Stomach (tissue), 9 donors: ENCODE measurements around the gene AK2. TPM values are rescaled to one million over a fixed set of nuclear protein-coding genes. Genes with fewer than 3 reads are reported as not detected.

Experiments used
- DNase-seq, 2 donors: peaks; one replicate each; pipeline versions ENCODE4 v3.0.0 to v3.0.0-alpha.2; 2013 to 2019
- H3K27ac ChIP-seq, 5 donors: fragments of 200-600 bp in 4 of 5; sonication (generic) in 4 of 5; one replicate each; pipeline ENCODE4 v1.5.1; 2013 to 2019; ENCODE audit warnings: mild to moderate bottlenecking in 1 of 5, moderate library complexity in 1 of 5
- H3K27me3 ChIP-seq, 3 donors: fragments of 200-600 bp; sonication (generic); one replicate each; pipeline ENCODE4 v1.5.1; 2017 to 2019; ENCODE audit warnings: mixed run types in 1 of 3
- H3K36me3 ChIP-seq, 4 donors: fragments of 200-600 bp; sonication (generic); 1 replicate in 3 of 4; 2 replicates in 1 of 4; pipeline ENCODE4 v1.5.1; 2016 to 2019
- H3K4me1 ChIP-seq, 4 donors: fragments of 200-600 bp; sonication (generic); one replicate each; pipeline ENCODE4 v1.5.1; 2016 to 2019
- H3K4me3 ChIP-seq, 4 donors: fragments of 200-600 bp; sonication (generic) in 3 of 4; one replicate each; pipeline ENCODE4 v1.5.1; 2016 to 2019; ENCODE audit warnings: mild to moderate bottlenecking in 1 of 4
- H3K9me3 ChIP-seq, 4 donors: fragments of 200-600 bp; sonication (generic); one replicate each; pipeline ENCODE4 v1.5.1; 2016 to 2019
- EP300 ChIP-seq: sonication (generic); formaldehyde crosslinking; IDR thresholded peaks from one replicate; pipeline ENCODE4 v1.6.1; 2017; ENCODE audit warnings: antibody characterized with exemption
- POLR2A ChIP-seq, 4 donors: fragments of 450-650 bp; IDR thresholded peaks; one replicate each; pipeline ENCODE4 v1.6.1; 2016; ENCODE audit warnings: antibody characterized with exemption in 4 of 4, control low read depth in 2 of 4, mild to moderate bottlenecking in 1 of 4, moderate library complexity in 1 of 4
- POLR2AphosphoS5 ChIP-seq, 3 donors: sonication (generic); formaldehyde crosslinking; IDR thresholded peaks; one replicate each; pipeline ENCODE4 v1.6.1; 2016; ENCODE audit warnings: antibody characterized with exemption in 3 of 3
- WGBS, 5 donors: extraction: QIAGEN DNeasy Blood & Tissue Kit in 3 of 5; methylation state at CpG; one replicate each; pipeline versions ENCODE4 v1.1.5 to v1.1.7; 2013 to 2018; 5-methylcytosine and 5-hydroxymethylcytosine counted together
- intact Hi-C: fragments of 100-400 bp; cut with DNase I; formaldehyde crosslinking; loops from one replicate; pipeline ENCODE4 v1.15.1; 2023; ENCODE audit warnings: low total_unique reads
- polyA plus RNA-seq, 3 donors: library from polyadenylated mRNA; stranded (reverse); fragments of 200-250 nt; gene quantifications; one replicate each; pipeline ENCODE4 v1.2.3, GENCODE V29; 2013
- total RNA-seq, 5 donors: library from RNA; depleted of rRNA; stranded (reverse); fragments of >200 nt; gene quantifications; one replicate each; pipeline versions ENCODE4 v1.1.0 to v1.2.3, GENCODE V29; 2014 to 2016
- TF ChIP-seq, protein P1 (sequence below), 7 experiments: fragments of 450-650 bp in 4 of 7; fragments of 200-600 bp in 3 of 7; sonication (generic) in 3 of 7; IDR thresholded peaks; one replicate each; pipeline ENCODE4 v1.5.1; 2016 to 2019; ENCODE audit warnings: antibody characterized with exemption in 7 of 7, control low read depth in 2 of 7, mild to moderate bottlenecking in 1 of 7
- donor health status: healthy with polysubstance abuse.
- donor health status: Bipolar disorder and iron deficiency.
- donor health status: healthy.

Gene AK2
- total and polyA plus RNA-seq, 8 donors, result 71.0 to 263 (median 115) TPM

DNA sequence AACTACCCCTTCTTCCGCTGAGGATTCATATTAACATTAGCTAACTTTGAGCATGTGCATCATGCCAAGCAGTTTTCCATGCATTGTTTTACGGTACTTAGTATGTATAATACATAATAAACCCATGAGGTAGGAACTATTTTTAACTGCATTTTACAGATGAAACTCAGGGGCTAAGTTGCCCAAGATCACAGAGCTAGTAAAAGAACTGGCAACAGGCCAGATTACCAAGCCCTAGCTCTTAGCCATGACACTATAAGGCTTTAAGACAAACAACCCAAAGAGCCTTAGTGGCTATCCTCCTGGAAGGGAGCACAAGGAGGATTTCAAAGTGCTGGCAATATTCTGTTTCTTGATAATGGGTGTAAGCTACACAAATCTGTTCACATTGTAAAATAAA, 6.1 kb downstream of the AK2 start:
- DNase-seq, result no peak
- intact Hi-C loops, result no loop called here
- TF ChIP-seq EP300, result no peak
- TF ChIP-seq POLR2AphosphoS5 (IDR thresholded peaks at IDR 0.05), result no peak
- TF ChIP-seq, protein P1, sequence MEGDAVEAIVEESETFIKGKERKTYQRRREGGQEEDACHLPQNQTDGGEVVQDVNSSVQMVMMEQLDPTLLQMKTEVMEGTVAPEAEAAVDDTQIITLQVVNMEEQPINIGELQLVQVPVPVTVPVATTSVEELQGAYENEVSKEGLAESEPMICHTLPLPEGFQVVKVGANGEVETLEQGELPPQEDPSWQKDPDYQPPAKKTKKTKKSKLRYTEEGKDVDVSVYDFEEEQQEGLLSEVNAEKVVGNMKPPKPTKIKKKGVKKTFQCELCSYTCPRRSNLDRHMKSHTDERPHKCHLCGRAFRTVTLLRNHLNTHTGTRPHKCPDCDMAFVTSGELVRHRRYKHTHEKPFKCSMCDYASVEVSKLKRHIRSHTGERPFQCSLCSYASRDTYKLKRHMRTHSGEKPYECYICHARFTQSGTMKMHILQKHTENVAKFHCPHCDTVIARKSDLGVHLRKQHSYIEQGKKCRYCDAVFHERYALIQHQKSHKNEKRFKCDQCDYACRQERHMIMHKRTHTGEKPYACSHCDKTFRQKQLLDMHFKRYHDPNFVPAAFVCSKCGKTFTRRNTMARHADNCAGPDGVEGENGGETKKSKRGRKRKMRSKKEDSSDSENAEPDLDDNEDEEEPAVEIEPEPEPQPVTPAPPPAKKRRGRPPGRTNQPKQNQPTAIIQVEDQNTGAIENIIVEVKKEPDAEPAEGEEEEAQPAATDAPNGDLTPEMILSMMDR (IDR thresholded peaks at IDR 0.05), result no peak
- no peak for TF ChIP-seq POLR2A (IDR thresholded peaks at IDR 0.05)
- Histone ChIP-seq H3K27me3 (no peaks in the 10 kb centered on the region), H3K9me3 (no peaks in the 10 kb centered on the region), H3K4me3 (no peak overlapping the region), H3K27ac (peak overlapping the region in 2 of 5 donors; percentile 22 to 58), H3K36me3 (peaks cover 0 to 27% (median 11%) of the 10 kb centered on the region in 4 donors), H3K4me1 (peaks cover 53 to 94% (median 70%) of the 10 kb centered on the region in 4 donors)
- WGBS, 5 donors, result 84 to 94% (median 90%) methylated on average over 2 of the region's 2 CpGs

DNA sequence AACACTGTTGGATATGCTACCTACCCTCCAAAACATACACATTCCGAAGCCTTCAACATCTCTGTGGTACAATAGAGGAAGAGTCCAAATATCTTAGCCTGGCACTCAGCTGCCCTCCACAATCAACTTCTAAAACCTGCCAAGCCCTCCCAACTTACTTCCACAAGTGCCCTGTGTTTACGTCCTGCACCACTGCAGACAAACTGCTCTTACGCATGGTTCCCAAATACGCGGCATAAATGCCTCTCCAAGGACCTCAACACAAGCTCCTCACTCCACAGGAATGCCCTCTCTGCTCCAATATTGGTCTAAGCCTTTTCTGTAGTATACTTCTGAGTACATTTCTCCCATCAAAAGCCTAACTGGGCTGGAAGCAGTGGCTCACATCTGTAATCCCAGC, 6.8 kb downstream of the AK2 start:
- Histone ChIP-seq H3K27me3 (no peaks in the 10 kb centered on the region), H3K27ac (peak overlapping the region in 2 of 5 donors; percentile 22 to 47), H3K9me3 (no peaks in the 10 kb centered on the region), H3K36me3 (peaks cover 0 to 25% (median 11%) of the 10 kb centered on the region in 4 donors), H3K4me1 (peaks cover 46 to 94% (median 70%) of the 10 kb centered on the region in 4 donors), H3K4me3 (no peak overlapping the region)
- DNase-seq, result no peak
- WGBS, 5 donors, result 83 to 91% (median 85%) methylated on average over 5 of the region's 5 CpGs
- intact Hi-C loops, result no loop called here
- TF ChIP-seq POLR2AphosphoS5 (IDR thresholded peaks at IDR 0.05), result no peak
- TF ChIP-seq, protein P1 (IDR thresholded peaks at IDR 0.05), result no peak
- TF ChIP-seq EP300, result no peak
- TF ChIP-seq POLR2A (IDR thresholded peaks at IDR 0.05), result no peak

DNA sequence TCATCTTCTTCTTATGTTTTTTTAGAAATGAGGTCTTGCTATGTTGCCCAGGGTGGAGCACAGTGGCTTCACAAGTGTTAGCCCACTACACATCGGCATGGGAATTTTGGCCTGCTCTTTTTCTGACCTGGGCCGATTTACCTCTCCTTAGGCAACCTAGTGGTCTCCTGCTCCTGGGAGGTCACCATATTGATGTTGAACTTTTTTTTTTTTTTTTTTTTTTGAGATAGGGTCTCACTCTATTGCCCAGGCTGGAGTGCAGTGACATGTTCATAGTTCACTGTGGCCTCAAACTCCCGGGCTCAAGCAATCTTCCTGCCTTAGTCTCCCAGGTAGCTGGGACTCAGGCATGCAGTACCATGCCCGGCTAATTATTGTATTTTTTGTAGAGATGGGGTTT, 7.5 kb downstream of the AK2 start:
- peaks cover 41 to 94% (median 70%) of the 10 kb centered on the region in 4 donors for H3K4me1 ChIP-seq
- intact Hi-C loops, result no loop called here
- 89 to 94% (median 93%) methylated on average over 4 of the region's 4 CpGs for WGBS, 5 donors
- peak overlapping the region in 1 of 5 donors; percentile 47 for H3K27ac ChIP-seq
- TF ChIP-seq, protein P1 (IDR thresholded peaks at IDR 0.05), result no peak
- no peak for TF ChIP-seq POLR2AphosphoS5 (IDR thresholded peaks at IDR 0.05)
- TF ChIP-seq EP300, result no peak
- no peak for TF ChIP-seq POLR2A (IDR thresholded peaks at IDR 0.05)
- no peaks in the 10 kb centered on the region for H3K9me3 ChIP-seq
- no peaks in the 10 kb centered on the region for H3K27me3 ChIP-seq
- no peak overlapping the region for H3K4me3 ChIP-seq
- DNase-seq, result no peak
- peaks cover 0 to 24% (median 14%) of the 10 kb centered on the region in 4 donors for H3K36me3 ChIP-seq

DNA sequence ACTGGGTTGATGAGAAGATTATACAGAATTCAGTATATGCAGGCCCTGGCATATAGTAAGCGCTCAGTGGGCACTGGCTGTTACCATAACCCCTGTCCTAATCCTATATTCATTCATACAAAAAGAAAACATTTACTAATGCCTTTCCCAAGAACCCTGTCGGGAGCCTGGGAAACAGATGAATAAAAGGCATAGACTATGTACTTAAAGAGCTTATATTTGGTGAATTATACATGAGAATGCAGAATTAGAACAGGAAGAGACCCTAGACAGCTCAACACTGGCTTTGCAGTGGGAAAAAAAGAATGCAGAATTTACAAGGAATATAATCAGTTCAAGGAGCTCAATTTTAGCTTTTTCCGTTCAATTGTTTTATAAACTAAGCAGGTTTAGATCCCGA, 10.9 kb downstream of the AK2 start:
- Histone ChIP-seq H3K36me3 (peaks cover 23 to 48% (median 48%) of the 10 kb centered on the region in 4 donors), H3K27me3 (no peaks in the 10 kb centered on the region), H3K4me3 (no peak overlapping the region), H3K4me1 (peaks cover 30 to 84% (median 61%) of the 10 kb centered on the region in 4 donors), H3K9me3 (no peaks in the 10 kb centered on the region), H3K27ac (peak overlapping the region in 3 of 5 donors; percentile 17 to 83 (median 68))
- no peak for TF ChIP-seq POLR2A (IDR thresholded peaks at IDR 0.05)
- TF ChIP-seq, protein P1 (IDR thresholded peaks at IDR 0.05), result no peak
- TF ChIP-seq EP300, result no peak
- no peak for TF ChIP-seq POLR2AphosphoS5 (IDR thresholded peaks at IDR 0.05)
- no peak for DNase-seq
- 74 to 87% (median 81%) methylated on average over 4 of the region's 4 CpGs for WGBS, 5 donors
- intact Hi-C loops, result no loop called here
